Measurements from ENCODE around the gene TMOD3. TPM values are rescaled to one million over a fixed set of nuclear protein-coding genes. Genes with fewer than 3 reads are reported as not detected.

The TMOD3 gene
- total and polyA plus RNA-seq, 2 of the 4 experiments (the other 2 are of a cell fraction), result 10.7 to 22.0 TPM

- Histone ChIP-seq H4K5ac (ENCODE audit: low read depth, low read length) (no peak overlapping the region), H3K27ac (ENCODE audit: insufficient read depth, low read length) (no peak overlapping the region), H3K4me3 (ENCODE audit: insufficient read depth, low read depth, low read length) (no peak overlapping the region), H3K9ac (ENCODE audit: low read depth, low read length) (no peak overlapping the region), H3K4me2 (ENCODE audit: low read depth, low read length) (no peak overlapping the region), H4K20me1 (ENCODE audit: insufficient read depth, low read length) (peaks cover 85% of the 10 kb centered on the region), H3K4ac (ENCODE audit: low read depth, low read length) (no peak overlapping the region), H3K18ac (ENCODE audit: low read depth, low read length) (no peak overlapping the region), H2BK15ac (ENCODE audit: low read depth, low read length) (no peak overlapping the region), H4K8ac (ENCODE audit: low read depth in 2 of 2, low read length in 2 of 2) (no peak overlapping the region), H3K4me1 (ENCODE audit: control insufficient read depth, insufficient read depth, low read length) (peaks cover 19% of the 10 kb centered on the region), H3K79me1 (ENCODE audit: low read depth in 1 of 2, low read length in 2 of 2) (peaks cover 11 to 75% of the 10 kb centered on the region in 2 experiments; a peak in 3 of 4 replicates), H3K9me3 (ENCODE audit: control insufficient read depth, insufficient read depth, low read length) (no peaks in the 10 kb centered on the region), H3K14ac (replicated peaks; ENCODE audit: low read depth, low read length) (no peak overlapping the region), H3K36me3 (ENCODE audit: control insufficient read depth, insufficient read depth, low read length) (no peaks in the 10 kb centered on the region), H3K56ac (ENCODE audit: extremely low read depth, insufficient read depth, low read length) (no peak overlapping the region), H2BK5ac (ENCODE audit: low read depth, low read length, poor library complexity, severe bottlenecking) (no peak overlapping the region), H3K23ac (ENCODE audit: low read depth, low read length) (no peak overlapping the region), H3K27me3 (ENCODE audit: control insufficient read depth, insufficient read depth, low read length) (no peaks in the 10 kb centered on the region), H4K91ac (ENCODE audit: insufficient read depth, low read depth, low read length) (no peak overlapping the region), H2BK20ac (ENCODE audit: low read depth, low read length) (no peak overlapping the region), H2AK9ac (replicated peaks; ENCODE audit: low read depth, low read length, poor library complexity) (no peak overlapping the region), H3K9me1 (ENCODE audit: insufficient read depth, low read length) (peaks cover 22% of the 10 kb centered on the region), H2BK120ac (ENCODE audit: low read depth, low read length) (no peak overlapping the region), H2AFZ (replicated peaks; ENCODE audit: low read length, poor library complexity) (no peak overlapping the region), H2AK5ac (ENCODE audit: low read depth, low read length) (no peak overlapping the region)
- ChIA-PET CTCF (no interaction called here), POLR2A (ENCODE audit: unreplicated experiment) (no interaction called here)
- BruUV-seq (replicated peaks), result no TSS peak
- dilution Hi-C loops (cut with HindIII; ENCODE audit: low sequenced_read_pairs, unreplicated experiment), result no loop called here
- ATAC-seq (ENCODE audit: low read depth), result no peak
- in situ Hi-C loops (cut with MboI; ENCODE audit: low sequenced_read_pairs), result no loop called here
- intact Hi-C loops (cut with micrococcal nuclease), result no loop called here
- no peak for TF ChIP-seq ELK1 (IDR thresholded peaks at IDR 0.05; ENCODE audit: borderline replicate concordance, low read depth, low read length)
- TF ChIP-seq CHD1 (IDR thresholded peaks at IDR 0.05; ENCODE audit: low read depth, low read length), result no peak
- DNase-seq, result no peak
- no CpG with 5 or more reads among the region's 2 CpGs for whole genome bisulfite sequencing, 2 experiments (ENCODE audit: extremely low coverage in 2 of 2, insufficient read length in 1 of 2)
These were observed 8.8 kb downstream of the TMOD3 start for GRCh38 chr15:51838270-51838669.

Measured in IMR-90 (cell line).